Activated T-helper 2 cell treated with anti-CD3 and anti-CD28 coated beads, Interferon-gamma antibody, Interleukin-2, Interleukin-4, amounts not matched to agents 10 μg/mL and 5 μg/mL and 100 μg/mL, durations not matched to agents 14 hours and 24 hours and 36 hours (primary cell): ENCODE results near the gene ZNF316. TPM values are rescaled to one million over a fixed set of nuclear protein-coding genes. Genes with fewer than 3 reads are reported as not detected.

ENCODE experiments used
- DNase-seq: peaks from one replicate; pipeline ENCODE4 v3.0.0; 2021; ENCODE audit warnings: low spot score
- H3K27ac Mint-ChIP-seq: one replicate; pipeline ENCODE4 v1.8.0; 2021; ENCODE audit warnings: mixed read lengths
- H3K27me3 Mint-ChIP-seq: one replicate; pipeline ENCODE4 v1.8.0; 2021; ENCODE audit warnings: low read depth, mixed read lengths
- H3K36me3 Mint-ChIP-seq: one replicate; pipeline ENCODE4 v1.8.0; 2021; ENCODE audit warnings: low read depth, mixed read lengths
- H3K4me1 Mint-ChIP-seq: one replicate; pipeline ENCODE4 v1.8.0; 2021; ENCODE audit warnings: low read depth, mixed read lengths
- H3K4me3 Mint-ChIP-seq: one replicate; pipeline ENCODE4 v1.8.0; 2021; ENCODE audit warnings: low read depth, mild to moderate bottlenecking, moderate library complexity, mixed read lengths
- H3K9me3 Mint-ChIP-seq: one replicate; pipeline ENCODE4 v1.8.0; 2021; ENCODE audit warnings: mixed read lengths
- intact Hi-C: fragments of 100-400 bp; cut with micrococcal nuclease; formaldehyde crosslinking; loops from one replicate; pipeline ENCODE4 v1.15.1; 2023
- total RNA-seq: library from RNA; stranded (reverse); gene quantifications from 2 replicates; pipeline ENCODE4 v1.2.3, GENCODE V29; 2022

Gene ZNF316
- total RNA-seq = 21.9 and 24.6 TPM in 2 replicates

DNA sequence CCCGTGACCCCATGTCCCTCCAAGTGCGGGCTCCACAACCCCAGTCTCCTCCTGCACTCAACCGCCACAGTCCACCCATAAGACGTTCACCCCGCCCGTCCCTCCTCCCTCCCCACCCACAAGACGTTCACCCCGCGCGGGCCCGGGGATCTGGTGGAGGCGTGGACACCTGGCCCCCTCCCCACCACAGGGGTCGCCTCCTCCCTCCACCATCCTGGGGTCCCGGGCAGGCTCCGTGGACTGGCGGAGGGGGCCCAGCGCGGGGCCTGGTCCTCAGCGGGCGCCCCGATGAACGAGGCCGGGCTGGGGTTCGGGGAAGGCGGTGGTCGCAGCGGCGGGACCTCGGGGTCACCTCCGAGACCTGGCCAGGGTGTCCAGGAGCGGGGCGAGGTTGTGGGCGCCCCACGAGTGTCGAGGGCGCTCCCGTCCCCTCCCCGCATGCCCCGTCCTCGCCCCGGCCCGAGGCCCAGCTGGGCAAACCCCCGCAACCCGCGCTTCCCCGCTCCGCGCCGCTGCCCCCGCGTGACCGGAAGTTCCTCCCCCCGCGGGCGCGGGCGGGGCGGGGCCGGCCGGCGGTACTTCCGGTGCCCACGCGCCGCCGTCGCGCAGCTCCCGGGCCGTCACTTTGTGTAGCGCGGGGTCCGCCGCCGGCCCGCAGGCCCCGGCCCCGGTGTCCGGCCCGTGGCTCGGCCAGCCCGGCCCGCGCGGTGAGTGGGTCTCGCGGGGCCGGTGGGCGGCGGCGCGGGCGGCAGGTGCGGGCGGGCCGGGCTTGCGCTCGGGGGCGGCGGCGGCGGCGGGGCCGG is at the start of gene ZNF316:
Gene ZNF316 (plus strand): TSS at position 578 of the 803 bp plus-strand sequence. CDS start 5,092 bp downstream, outside the sequence.
- Mint-ChIP-seq H3K4me1 (peaks cover 18% of the 10 kb centered on the region), H3K27ac (peak within 1 kb of the TSS; percentile 80), H3K4me3 (peak within 1 kb of the TSS; percentile 87), H3K36me3 (peaks cover 33% of the 10 kb centered on the region), H3K9me3 (no peaks in the 10 kb centered on the region), H3K27me3 (no peaks in the 10 kb centered on the region)
- intact Hi-C loops = loop anchor here (5.0 kb wide), 1 partner anchor 45 kb away; the partner anchor contains the start of gene INTS15
- peak; percentile 45 for DNase-seq

DNA sequence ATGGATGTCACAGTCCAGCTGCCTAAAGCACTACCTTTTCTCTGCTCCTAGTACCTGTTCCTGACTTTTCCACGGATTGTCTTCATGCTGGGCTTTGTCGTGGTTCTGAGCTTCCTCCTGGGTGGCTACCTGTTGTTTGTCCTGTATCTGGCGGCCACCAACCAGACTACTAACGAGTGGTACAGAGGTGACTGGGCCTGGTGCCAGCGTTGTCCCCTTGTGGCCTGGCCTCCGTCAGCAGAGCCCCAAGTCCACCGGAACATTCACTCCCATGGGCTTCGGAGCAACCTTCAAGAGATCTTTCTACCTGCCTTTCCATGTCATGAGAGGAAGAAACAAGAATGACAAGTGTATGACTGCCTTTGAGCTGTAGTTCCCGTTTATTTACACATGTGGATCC is 48.6 kb upstream of the ZNF316 start:
- Mint-ChIP-seq H3K4me3 (no peak overlapping the region), H3K36me3 (peaks cover 57% of the 10 kb centered on the region), H3K9me3 (no peaks in the 10 kb centered on the region), H3K27me3 (no peaks in the 10 kb centered on the region), H3K27ac (peak overlapping the region; percentile 52), H3K4me1 (peaks cover 12% of the 10 kb centered on the region)
- no peak for DNase-seq
- intact Hi-C loops = no loop called here

DNA sequence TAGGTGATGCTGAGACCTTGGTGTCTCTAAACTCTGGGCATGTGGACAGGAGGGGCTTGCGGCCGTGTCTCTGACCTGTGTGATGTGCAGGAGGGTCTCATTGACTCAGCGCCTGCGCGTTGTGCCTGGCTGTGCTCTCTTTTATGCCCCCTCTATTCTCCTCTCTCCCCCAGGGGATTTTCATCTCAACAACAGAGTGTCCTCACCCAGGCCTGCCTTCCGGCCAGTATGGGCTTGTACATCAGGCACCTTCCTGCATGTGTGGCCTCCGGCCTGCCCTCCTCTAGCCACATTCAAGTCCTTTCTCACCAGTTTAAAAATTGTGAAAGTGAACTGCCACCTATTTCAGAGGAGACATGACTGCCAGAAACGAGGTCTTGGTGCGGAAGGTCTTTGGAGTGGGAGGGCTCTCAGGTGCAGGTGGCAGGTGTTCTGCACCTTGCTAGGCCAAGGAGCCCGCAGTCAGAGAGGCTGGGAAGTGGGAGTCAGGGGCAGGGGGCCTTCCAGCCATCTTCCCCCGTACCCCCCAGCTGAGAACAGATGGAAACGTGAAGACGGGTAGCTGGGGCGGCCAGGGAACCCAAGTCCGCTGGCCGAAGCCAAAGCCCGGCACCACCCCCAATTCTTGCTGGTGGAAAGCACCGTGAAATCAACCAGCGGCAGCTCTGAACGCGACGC is 47.8 kb upstream of the ZNF316 start:
- no peak for DNase-seq
- Mint-ChIP-seq H3K36me3 (peaks cover 61% of the 10 kb centered on the region), H3K4me1 (peaks cover 12% of the 10 kb centered on the region), H3K27me3 (no peaks in the 10 kb centered on the region), H3K4me3 (peak overlapping the region; percentile 62), H3K27ac (peak overlapping the region; percentile 60), H3K9me3 (no peaks in the 10 kb centered on the region)
- intact Hi-C loops = no loop called here

DNA sequence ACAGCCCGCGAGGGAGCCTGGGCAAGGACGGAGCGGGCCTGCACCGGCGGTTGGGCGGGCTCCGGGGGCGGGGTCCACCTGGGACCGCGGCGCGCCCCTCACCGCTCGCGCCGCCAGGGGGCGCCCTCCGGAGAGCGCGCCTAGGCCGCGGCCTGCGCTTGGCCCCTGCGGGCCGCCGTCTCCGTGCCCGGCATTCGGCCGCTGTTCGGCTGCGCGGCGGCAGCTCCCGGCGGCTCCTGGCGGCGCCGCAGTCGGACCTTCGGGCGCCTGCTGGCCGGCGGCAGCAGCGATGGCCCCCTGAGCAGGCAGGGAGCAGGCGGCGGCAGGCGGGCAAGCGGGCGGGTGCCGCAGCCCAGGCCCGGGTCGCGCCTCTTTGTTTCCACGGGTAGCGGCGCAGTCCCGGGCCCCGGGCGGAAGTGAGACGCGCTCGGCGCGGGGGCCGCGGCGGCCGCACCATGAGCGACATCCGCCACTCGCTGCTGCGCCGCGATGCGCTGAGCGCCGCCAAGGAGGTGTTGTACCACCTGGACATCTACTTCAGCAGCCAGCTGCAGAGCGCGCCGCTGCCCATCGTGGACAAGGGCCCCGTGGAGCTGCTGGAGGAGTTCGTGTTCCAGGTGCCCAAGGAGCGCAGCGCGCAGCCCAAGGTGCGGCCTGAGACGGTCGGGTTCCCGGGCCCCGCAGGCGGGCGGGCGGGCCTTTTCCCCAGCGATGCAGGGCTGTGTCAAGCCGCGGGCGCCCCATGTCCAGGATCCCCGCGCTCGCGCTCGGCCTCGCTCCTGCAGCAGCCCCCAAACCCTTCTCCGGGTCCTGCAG is 47.1 kb upstream of the ZNF316 start, which contains the start of gene INTS15:
Gene INTS15 (plus strand): TSS at position 193 of the 816 bp plus-strand sequence. CDS start 263 bp downstream, at position 456.
- Mint-ChIP-seq H3K36me3 (peaks cover 60% of the 10 kb centered on the region), H3K9me3 (no peaks in the 10 kb centered on the region)

DNA sequence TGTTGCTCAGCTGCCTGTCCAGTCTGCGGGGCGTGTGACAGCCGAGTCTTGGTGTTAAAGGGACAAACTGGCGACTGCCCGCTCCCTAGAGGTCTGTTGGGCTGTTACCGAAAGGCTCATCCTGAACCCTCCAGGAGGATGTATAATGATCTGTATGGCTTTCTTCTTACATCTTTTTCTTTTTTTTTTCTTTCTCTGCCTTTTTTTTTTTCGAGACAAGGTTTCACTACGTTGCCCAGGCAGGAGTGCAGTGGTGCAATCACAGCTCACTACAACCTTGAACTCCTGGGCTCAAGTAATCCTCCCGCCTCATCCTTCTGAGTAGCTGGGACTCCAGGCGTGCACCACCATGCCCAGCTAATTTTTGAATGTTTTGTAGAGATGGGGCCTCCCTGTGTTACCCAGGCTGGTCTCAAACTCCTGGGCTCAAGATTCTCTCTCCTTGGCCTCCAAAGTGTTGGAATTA is 46.4 kb upstream of the ZNF316 start:
- intact Hi-C loops = loop anchor here (1.0 to 5.0 kb wide), 3 partner anchors 13 to 267 kb away; partner anchors contain the start of genes ZDHHC4 and ZNF316
- Mint-ChIP-seq H3K27ac (peak overlapping the region; percentile 90), H3K4me3 (peak overlapping the region; percentile 96), H3K9me3 (no peaks in the 10 kb centered on the region), H3K27me3 (no peaks in the 10 kb centered on the region), H3K36me3 (peaks cover 64% of the 10 kb centered on the region), H3K4me1 (peaks cover 12% of the 10 kb centered on the region)
- DNase-seq = no peak

More for the DNA sequence above, 47.1 kb upstream of the ZNF316 start, which contains the start of gene INTS15:
- intact Hi-C loops = loop anchor here (1.0 to 5.0 kb wide), 3 partner anchors 13 to 267 kb away; partner anchors contain the start of genes ZDHHC4 and ZNF316
- peaks cover 12% of the 10 kb centered on the region for H3K4me1 Mint-ChIP-seq
- H3K4me3 Mint-ChIP-seq = peak within 1 kb of the TSS; percentile 96
- peak within 1 kb of the TSS; percentile 90 for H3K27ac Mint-ChIP-seq
- H3K27me3 Mint-ChIP-seq = no peaks in the 10 kb centered on the region
- peak; percentile 80 for DNase-seq

DNA sequence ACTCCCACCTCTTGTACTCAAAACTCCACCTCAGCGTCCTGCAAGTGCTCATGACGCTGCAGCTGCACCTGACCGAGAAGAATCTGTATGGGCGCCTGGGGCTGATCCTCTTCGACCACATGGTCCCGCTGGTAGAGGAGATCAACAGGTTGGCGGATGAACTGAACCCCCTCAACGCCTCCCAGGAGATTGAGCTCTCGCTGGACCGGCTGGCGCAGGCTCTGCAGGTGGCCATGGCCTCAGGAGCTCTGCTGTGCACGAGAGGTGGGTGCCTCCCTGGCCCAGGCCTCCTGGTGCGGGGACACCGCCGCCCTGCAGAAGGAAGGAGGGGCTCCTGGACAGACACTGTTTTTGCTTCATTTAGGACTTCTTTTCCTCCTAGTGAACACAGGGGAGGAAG is 37.0 kb upstream of the ZNF316 start:
- Mint-ChIP-seq H3K9me3 (no peaks in the 10 kb centered on the region), H3K4me1 (no peaks in the 10 kb centered on the region), H3K27ac (no peak overlapping the region), H3K4me3 (no peak overlapping the region), H3K36me3 (peaks cover 75% of the 10 kb centered on the region), H3K27me3 (no peaks in the 10 kb centered on the region)
- intact Hi-C loops = no loop called here
- no peak for DNase-seq

DNA sequence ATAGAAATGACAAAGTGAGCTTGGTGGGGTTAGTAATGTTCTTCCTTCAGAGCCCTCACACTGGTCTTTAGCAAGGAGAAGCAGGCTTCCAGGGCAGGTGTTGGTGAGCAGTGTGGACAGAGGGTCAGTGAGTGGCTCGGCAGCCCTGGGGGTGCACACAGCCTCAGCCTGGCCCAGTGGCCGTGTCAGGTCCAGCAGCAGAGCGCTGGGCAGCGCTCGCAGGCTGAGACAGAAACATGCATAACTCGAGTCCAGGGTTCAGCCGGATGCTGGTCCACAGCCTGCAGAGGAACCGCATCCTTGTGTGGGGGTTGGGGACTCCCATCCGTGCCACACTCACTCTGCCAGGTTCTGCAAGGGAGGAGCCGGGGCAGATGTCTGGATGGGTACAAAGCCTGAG is 32.7 kb upstream of the ZNF316 start:
- Mint-ChIP-seq H3K36me3 (peaks cover 45% of the 10 kb centered on the region), H3K9me3 (no peaks in the 10 kb centered on the region), H3K27me3 (no peaks in the 10 kb centered on the region), H3K27ac (no peak overlapping the region), H3K4me1 (no peaks in the 10 kb centered on the region), H3K4me3 (no peak overlapping the region)
- intact Hi-C loops = no loop called here
- no peak for DNase-seq

DNA sequence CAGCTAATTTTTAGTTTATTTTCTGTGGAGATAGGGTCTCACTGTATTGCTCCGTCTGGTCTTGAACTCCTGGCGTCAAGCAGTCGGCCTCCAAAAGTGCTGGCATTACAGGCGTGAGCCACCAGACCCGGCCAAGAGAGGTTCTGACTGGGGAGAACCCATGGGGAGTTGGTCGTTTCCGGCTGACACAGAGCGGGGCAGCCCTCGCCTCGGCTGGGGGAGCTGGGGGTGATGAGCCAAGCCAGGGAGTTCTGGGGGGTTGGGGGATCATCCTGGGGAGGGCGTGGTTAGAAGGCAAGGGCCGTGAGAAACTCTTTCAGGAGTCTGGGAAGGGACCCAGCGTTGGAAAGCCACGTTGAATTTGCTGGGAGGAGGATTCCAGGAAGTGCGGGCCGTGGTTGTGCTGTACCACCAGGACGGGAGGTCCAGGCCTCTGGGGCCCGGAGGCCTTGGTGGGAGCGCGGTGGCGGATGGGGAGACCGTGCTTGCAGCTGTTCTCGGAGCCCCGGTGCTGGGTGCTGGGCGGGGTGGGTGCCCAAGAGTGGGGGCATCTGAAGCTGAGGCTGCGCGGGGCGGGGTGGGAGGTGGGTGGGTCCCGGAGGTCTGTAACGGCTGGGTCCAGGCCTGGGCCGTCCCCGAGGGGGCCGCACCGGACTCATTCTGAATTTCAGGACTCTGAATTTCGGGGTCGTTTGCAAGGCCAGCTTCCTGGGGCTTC is 30.1 kb upstream of the ZNF316 start:
- no peaks in the 10 kb centered on the region for H3K9me3 Mint-ChIP-seq
- no peak overlapping the region for H3K4me3 Mint-ChIP-seq

DNA sequence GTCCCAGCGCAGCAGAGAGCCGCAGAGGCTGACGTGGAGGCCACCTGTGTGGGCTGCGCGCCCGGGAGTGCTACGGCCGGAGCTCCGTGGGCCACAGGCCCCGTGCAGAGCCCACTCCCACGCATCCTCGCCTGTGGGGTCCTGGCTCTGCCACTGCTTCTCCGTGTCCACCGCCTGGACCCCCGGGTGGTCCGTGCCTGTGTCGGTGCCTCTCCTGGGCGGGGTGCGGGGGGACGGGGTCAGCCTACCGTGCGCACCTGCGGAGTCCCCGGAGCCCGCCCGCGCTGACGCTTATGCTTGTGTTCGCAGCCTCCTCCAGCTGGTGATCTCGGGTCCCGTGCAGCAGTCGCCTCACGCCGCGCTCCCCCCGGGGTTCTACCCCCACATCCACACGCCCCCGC is 29.5 kb upstream of the ZNF316 start:
- DNase-seq = no peak
- H3K9me3 Mint-ChIP-seq = no peaks in the 10 kb centered on the region
- H3K36me3 Mint-ChIP-seq = peaks cover 33% of the 10 kb centered on the region
- intact Hi-C loops = no loop called here
- peaks cover 1% of the 10 kb centered on the region for H3K4me1 Mint-ChIP-seq
- H3K27ac Mint-ChIP-seq = no peak overlapping the region
- H3K4me3 Mint-ChIP-seq = no peak overlapping the region
- H3K27me3 Mint-ChIP-seq = peaks cover 2% of the 10 kb centered on the region

More for the DNA sequence above, 30.1 kb upstream of the ZNF316 start:
- peaks cover 39% of the 10 kb centered on the region for H3K36me3 Mint-ChIP-seq
- intact Hi-C loops = no loop called here
- DNase-seq = no peak
- peaks cover 1% of the 10 kb centered on the region for H3K4me1 Mint-ChIP-seq
- no peaks in the 10 kb centered on the region for H3K27me3 Mint-ChIP-seq
- no peak overlapping the region for H3K27ac Mint-ChIP-seq

DNA sequence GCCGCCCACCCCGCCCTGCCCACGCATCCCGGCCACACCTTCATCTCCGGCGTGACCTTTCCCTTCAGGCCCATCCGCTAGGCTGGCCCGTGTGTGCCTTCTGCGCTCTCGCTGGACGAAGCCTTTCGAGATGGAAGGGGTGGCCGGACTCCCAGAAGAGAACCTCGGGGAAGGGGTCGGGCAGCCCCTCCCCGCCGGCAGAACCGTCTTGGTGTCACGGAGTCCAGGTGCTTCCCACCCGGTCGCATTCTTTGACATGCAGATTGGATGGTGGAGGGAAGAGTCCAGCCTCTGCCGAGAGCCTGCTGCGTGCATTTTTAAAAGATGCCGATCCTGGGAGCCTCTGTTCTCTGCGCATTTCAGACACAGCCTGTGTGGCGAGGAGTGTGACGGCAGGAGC is 29.0 kb upstream of the ZNF316 start:
- no peak for DNase-seq
- intact Hi-C loops = no loop called here
- Mint-ChIP-seq H3K27ac (no peak overlapping the region), H3K4me3 (no peak overlapping the region), H3K36me3 (peaks cover 31% of the 10 kb centered on the region), H3K27me3 (peaks cover 5% of the 10 kb centered on the region), H3K9me3 (no peaks in the 10 kb centered on the region), H3K4me1 (peaks cover 1% of the 10 kb centered on the region)

DNA sequence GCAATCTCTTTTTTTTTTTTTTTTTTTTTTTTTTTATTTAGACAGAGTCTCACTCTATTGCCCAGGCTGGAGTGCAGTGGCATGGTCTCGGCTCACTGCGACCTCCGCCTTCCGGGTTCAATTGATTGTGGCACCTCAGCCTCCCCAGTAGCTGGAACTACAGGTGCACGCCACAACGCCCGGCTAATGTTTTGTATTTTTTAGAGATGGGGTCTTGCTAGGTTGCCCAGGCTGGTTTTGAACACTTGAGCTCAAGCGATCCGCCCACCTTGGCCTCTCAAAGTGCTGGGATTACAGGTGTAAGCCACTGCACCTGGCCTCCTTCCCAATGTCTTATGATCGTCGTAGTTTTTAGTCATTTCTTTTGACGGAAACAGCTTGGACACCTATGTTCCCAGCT is 28.3 kb upstream of the ZNF316 start:
- H3K27ac Mint-ChIP-seq = no peak overlapping the region
- peaks cover 1% of the 10 kb centered on the region for H3K4me1 Mint-ChIP-seq
- DNase-seq = no peak
- no peaks in the 10 kb centered on the region for H3K9me3 Mint-ChIP-seq
- H3K4me3 Mint-ChIP-seq = no peak overlapping the region
- intact Hi-C loops = no loop called here
- H3K27me3 Mint-ChIP-seq = peaks cover 6% of the 10 kb centered on the region
- H3K36me3 Mint-ChIP-seq = peaks cover 28% of the 10 kb centered on the region

DNA sequence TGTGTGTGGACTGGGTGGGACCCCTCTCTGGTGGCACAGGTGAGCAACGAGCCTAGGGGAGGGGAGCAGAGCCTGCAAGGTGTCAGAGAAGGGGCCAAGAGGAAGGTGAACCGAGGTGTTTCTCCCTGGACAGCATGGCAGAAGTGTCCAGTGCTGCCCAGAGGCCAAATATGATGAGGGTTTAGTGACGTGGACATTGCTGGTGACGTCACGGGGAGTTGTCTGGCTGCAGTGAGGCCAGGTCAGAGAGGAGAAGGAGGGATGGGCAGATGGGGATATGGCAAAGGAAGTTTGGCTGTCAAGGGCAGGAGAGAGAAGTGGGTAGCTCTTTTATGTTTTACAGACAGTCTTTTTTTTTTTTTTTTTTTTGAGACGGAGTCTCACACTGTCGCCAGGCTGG is 24.3 kb upstream of the ZNF316 start:
- Mint-ChIP-seq H3K4me1 (peaks cover 4% of the 10 kb centered on the region), H3K4me3 (no peak overlapping the region), H3K36me3 (peaks cover 4% of the 10 kb centered on the region), H3K27me3 (peaks cover 29% of the 10 kb centered on the region), H3K9me3 (no peaks in the 10 kb centered on the region), H3K27ac (no peak overlapping the region)
- intact Hi-C loops = no loop called here
- no peak for DNase-seq
